Stimulated activated CD4-positive, alpha-beta T cell treated with anti-CD3 and anti-CD28 coated beads, Interleukin-4, amount 100 ng/mL, for 48 hours (primary cell): ENCODE results near the gene ZBBX.
"Not testable (repeated sequence)": the region's sequence is repeated elsewhere in the genome, so short reads cannot be mapped to it uniquely, and the experiment has no call there.

ENCODE experiments used
- DNase-seq, 2 donors: peaks; one replicate each; pipeline ENCODE4 v3.0.0-alpha.2; 2020; ENCODE audit warnings: low read depth in 2 of 2

ZBBX gene

GRCh38 chr3:167380004-167380689 is at the start of gene ZBBX:
ZBBX (minus strand) TSS chr3:167380297; CDS start chr3:167372901, 7,396 bp downstream.
- peak; percentile 77 to 78 for DNase-seq

GRCh38 chr3:167426962-167427361 is 46.9 kb upstream of the ZBBX start:
- not testable (repeated sequence) for DNase-seq

GRCh38 chr3:167422396-167422795 is 42.3 kb upstream of the ZBBX start:
- DNase-seq: not testable (repeated sequence)

- DNase-seq: no peak
Measured at GRCh38 chr3:167409611-167410010, 29.5 kb upstream of the ZBBX start.

- DNase-seq: peak in 1 of 2 donors; percentile 1
Measured at GRCh38 chr3:167406876-167407492, 26.9 kb upstream of the ZBBX start.

GRCh38 chr3:167397826-167398225 is 17.7 kb upstream of the ZBBX start:
- no peak for DNase-seq

- DNase-seq: no peak
Measured at GRCh38 chr3:167396075-167396474, 16.0 kb upstream of the ZBBX start.

GRCh38 chr3:167394003-167394402 is 13.9 kb upstream of the ZBBX start:
- DNase-seq: no peak

- no peak for DNase-seq
Measured at GRCh38 chr3:167382155-167382554, 2.1 kb upstream of the ZBBX start.

- no peak for DNase-seq
Measured at GRCh38 chr3:167375478-167375877, 4.6 kb downstream of the ZBBX start.

GRCh38 chr3:167372138-167372537 is 8.0 kb downstream of the ZBBX start:
- DNase-seq: no peak

GRCh38 chr3:167361948-167362347 is 18.1 kb downstream of the ZBBX start:
- DNase-seq: no peak

- no peak for DNase-seq
Measured at GRCh38 chr3:167361306-167361705, 18.8 kb downstream of the ZBBX start.

- no peak for DNase-seq
Measured at GRCh38 chr3:167355446-167355845, 24.7 kb downstream of the ZBBX start.

- no peak for DNase-seq
Measured at GRCh38 chr3:167354751-167355150, 25.3 kb downstream of the ZBBX start.

GRCh38 chr3:167350245-167350862 is 29.7 kb downstream of the ZBBX start:
- no peak for DNase-seq

- DNase-seq: no peak
Measured at GRCh38 chr3:167346171-167346570, 33.9 kb downstream of the ZBBX start.

- no peak for DNase-seq
Measured at GRCh38 chr3:167330993-167331785, 48.9 kb downstream of the ZBBX start.

GRCh38 chr3:167323572-167323971 is 56.5 kb downstream of the ZBBX start:
- DNase-seq: no peak

GRCh38 chr3:167318996-167319615 is 61.0 kb downstream of the ZBBX start:
- DNase-seq: no peak

- no peak for DNase-seq
Measured at GRCh38 chr3:167318306-167318705, 61.8 kb downstream of the ZBBX start.

- no peak for DNase-seq
Measured at GRCh38 chr3:167306319-167306718, 73.8 kb downstream of the ZBBX start.
